Heart right ventricle (tissue), 16 donors: ENCODE measurements around the gene PRKN. TPM values are rescaled to one million over a fixed set of nuclear protein-coding genes. Genes with fewer than 3 reads are reported as not detected.

Source experiments
- ATAC-seq, 8 donors: fragments of 200-7000 bp; cut with Tn5 transposase; one replicate each; pipeline ENCODE4 v1.9.1; 2020; ENCODE audit warnings: mild to moderate bottlenecking in 8 of 8, moderate library complexity in 8 of 8, moderate number of reproducible peaks in 1 of 8
- DNase-seq, 2 donors: peaks; one replicate each; pipeline ENCODE4 v3.0.0-alpha.2; 2020
- H3K27ac ChIP-seq, 10 donors: fragments of 200-600 bp; sonication (generic) in 2 of 10; one replicate each; pipeline versions ENCODE4 v1.5.0 to v1.8.0; 2020 to 2022; ENCODE audit warnings: mild to moderate bottlenecking in 3 of 10
- H3K27me3 ChIP-seq, 7 donors: fragments of 200-600 bp; one replicate each; pipeline ENCODE4 v1.8.0; 2021 to 2022; ENCODE audit warnings: mild to moderate bottlenecking in 2 of 7
- H3K36me3 ChIP-seq, 9 donors: fragments of 200-600 bp; sonication (generic) in 1 of 9; one replicate each; pipeline versions ENCODE4 v1.5.0 to v1.8.0; 2020 to 2022; ENCODE audit warnings: mild to moderate bottlenecking in 2 of 9
- H3K4me1 ChIP-seq, 9 donors: fragments of 200-600 bp; sonication (generic) in 1 of 9; one replicate each; pipeline versions ENCODE4 v1.5.0 to v1.8.0; 2020 to 2022; ENCODE audit warnings: mild to moderate bottlenecking in 4 of 9
- H3K4me3 ChIP-seq, 10 donors: fragments of 200-600 bp; sonication (generic) in 2 of 10; one replicate each; pipeline versions ENCODE4 v1.5.0 to v1.8.0; 2020 to 2022; ENCODE audit warnings: mild to moderate bottlenecking in 7 of 10, moderate library complexity in 2 of 10
- H3K9me3 ChIP-seq, 11 donors: fragments of 200-600 bp in 10 of 11; sonication (generic) in 2 of 11; one replicate each; pipeline versions ENCODE4 v1.5.0 to v1.8.0; 2013 to 2022; ENCODE audit warnings: mild to moderate bottlenecking in 2 of 11, control low read depth in 1 of 11, moderate library complexity in 1 of 11
- WGBS, 2 donors: extraction: QIAGEN DNeasy Blood & Tissue Kit; methylation state at CpG; one replicate each; pipeline ENCODE4 v1.1.7; 2013; ENCODE audit warnings: inconsistent platforms in 1 of 2; 5-methylcytosine and 5-hydroxymethylcytosine counted together
- intact Hi-C, 10 donors: fragments of 100-400 bp; cut with DNase I; formaldehyde crosslinking; loops; one replicate each; pipeline versions ENCODE4 v1.11.1 to v1.14.2; 2022
- polyA plus RNA-seq, 2 donors: library from polyadenylated mRNA; stranded (reverse); fragments of 200-250 nt; gene quantifications; one replicate each; pipeline ENCODE4 v1.2.3, GENCODE V29; 2013
- total RNA-seq, 10 donors: library from RNA; stranded (reverse); fragmentation: NEBNext Ultra II Directional in 3 of 10; extraction: Animal tissue kit (Norgen Biotek cat#: 25700) in 3 of 10; gene quantifications; one replicate each; pipeline versions ENCODE4 v1.2.1 to v1.2.4, GENCODE V29; 2021 to 2023
- TF ChIP-seq, protein P1 (sequence below), 9 donors: fragments of 200-600 bp; sonication (generic) in 2 of 9; IDR thresholded peaks; one replicate each; pipeline versions ENCODE4 v1.5.0 to v1.8.0; 2021 to 2022; ENCODE audit warnings: antibody characterized with exemption in 9 of 9, mild to moderate bottlenecking in 5 of 9, moderate library complexity in 1 of 9
- donor health status: Arrhythmogenic right ventricular cardiomyopathy.
- donor health status: ischemic (EF 13 %, LVEDD 7.1; RV severe dilation, severe dysfunction).
- donor health status: healthy with polysubstance abuse.
- donor health status: DM: no; HTN: yes; CAD: no.
- donor health status: DM: no; HTN: no; CAD: no.
- donor health status: ischemic (EF 25% LVEDD 6.9; RV normal size, moderate dysfunction).
- donor health status: ischemic (EF 25% LVEDD 5.7; RV mildly dilated, moderate dysfunction).
- donor health status: healthy.
- donor health status: DM: yes; HTN: yes; CAD: no.
- donor health status: Ischemic cardiomyopathy.
- donor health status: ischemic (EF 35%, LVEDD 5.7; RV mildly dilated, moderate dysfunction).
- donor health status: nonischemic (EF 11% LVEDD 7.7; RV severe dilation, severe dysfunction).
- donor health status: DM: yes; HTN: yes; CAD: no.
- donor health status: PGD.
- donor health status: ischemic (EF 29% LVEDD 5.4; RV normal size, mild dysfunction).
- donor health status: nonischemic (EF 23%, LVEDD 6.1; RV moderate dilation, normal function).

PRKN gene
- total and polyA plus RNA-seq, 12 donors, result 2.3 to 27.7 (median 26.3) TPM

DNA sequence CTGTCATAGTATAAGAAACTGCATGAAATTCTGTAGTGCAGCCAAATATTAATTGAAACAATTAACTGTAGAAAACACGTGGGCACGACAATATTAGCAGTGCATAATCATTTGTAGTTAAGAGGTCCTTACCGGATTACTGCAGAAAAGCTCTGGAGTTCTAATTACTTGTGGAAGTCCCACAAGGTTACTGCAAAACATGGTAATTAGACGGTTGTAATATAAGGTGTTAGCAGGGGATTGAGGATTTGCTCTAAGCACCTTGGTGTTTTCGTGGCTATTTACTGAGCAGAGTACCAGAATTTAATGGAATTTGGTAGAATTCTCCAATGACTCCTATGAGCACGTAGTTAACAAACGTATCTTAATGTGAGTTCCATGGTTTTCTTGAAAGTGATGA is 980.1 kb downstream of the PRKN start:
- DNase-seq, result no peak
- H3K4me1 ChIP-seq, result no peaks in the 10 kb centered on the region
- no peak overlapping the region for H3K27ac ChIP-seq
- 91 to 92% methylated on average over 7 of the region's 7 CpGs for WGBS, 2 donors
- no peaks in the 10 kb centered on the region for H3K36me3 ChIP-seq
- no peak for ATAC-seq
- intact Hi-C loops, result no loop called here
- no peaks in the 10 kb centered on the region for H3K27me3 ChIP-seq
- H3K9me3 ChIP-seq, result no peaks in the 10 kb centered on the region
- H3K4me3 ChIP-seq, result no peak overlapping the region
- TF ChIP-seq, protein P1, sequence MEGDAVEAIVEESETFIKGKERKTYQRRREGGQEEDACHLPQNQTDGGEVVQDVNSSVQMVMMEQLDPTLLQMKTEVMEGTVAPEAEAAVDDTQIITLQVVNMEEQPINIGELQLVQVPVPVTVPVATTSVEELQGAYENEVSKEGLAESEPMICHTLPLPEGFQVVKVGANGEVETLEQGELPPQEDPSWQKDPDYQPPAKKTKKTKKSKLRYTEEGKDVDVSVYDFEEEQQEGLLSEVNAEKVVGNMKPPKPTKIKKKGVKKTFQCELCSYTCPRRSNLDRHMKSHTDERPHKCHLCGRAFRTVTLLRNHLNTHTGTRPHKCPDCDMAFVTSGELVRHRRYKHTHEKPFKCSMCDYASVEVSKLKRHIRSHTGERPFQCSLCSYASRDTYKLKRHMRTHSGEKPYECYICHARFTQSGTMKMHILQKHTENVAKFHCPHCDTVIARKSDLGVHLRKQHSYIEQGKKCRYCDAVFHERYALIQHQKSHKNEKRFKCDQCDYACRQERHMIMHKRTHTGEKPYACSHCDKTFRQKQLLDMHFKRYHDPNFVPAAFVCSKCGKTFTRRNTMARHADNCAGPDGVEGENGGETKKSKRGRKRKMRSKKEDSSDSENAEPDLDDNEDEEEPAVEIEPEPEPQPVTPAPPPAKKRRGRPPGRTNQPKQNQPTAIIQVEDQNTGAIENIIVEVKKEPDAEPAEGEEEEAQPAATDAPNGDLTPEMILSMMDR (IDR thresholded peaks at IDR 0.05), result no peak

DNA sequence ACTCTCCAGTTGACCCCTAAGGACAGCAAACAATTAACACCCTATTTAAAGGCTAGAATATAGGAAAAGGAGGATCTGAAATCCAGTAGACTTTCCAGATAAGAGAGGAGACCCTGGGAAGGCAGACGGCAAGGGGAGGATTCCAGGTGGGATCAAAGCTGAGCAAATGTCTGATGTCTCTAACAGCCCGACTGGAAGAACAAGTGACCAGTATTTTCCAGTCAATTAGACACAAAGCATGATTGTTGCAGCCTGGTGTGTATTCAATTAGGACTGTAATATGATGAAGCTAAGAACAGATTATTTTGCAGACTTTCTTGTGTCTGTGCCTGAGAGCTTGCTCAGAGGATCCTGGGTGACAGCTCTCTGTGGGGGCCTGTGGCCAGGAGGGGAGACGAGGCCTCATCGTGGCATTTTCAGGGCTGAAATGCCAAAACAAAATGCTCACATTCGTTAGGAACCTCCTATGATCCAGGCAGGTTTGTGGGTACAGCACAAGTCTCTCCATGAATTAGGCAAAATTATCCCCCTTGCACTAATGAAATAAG is 981.9 kb downstream of the PRKN start:
- Histone ChIP-seq H3K9me3 (peaks cover 0 to 7% (median 0%) of the 10 kb centered on the region in 11 donors), H3K4me1 (no peaks in the 10 kb centered on the region), H3K27ac (no peak overlapping the region), H3K36me3 (no peaks in the 10 kb centered on the region), H3K4me3 (no peak overlapping the region), H3K27me3 (no peaks in the 10 kb centered on the region)
- intact Hi-C loops, result no loop called here
- WGBS, 2 donors, result 69 to 71% methylated on average over 5 of the region's 5 CpGs
- no peak for DNase-seq
- no peak for ATAC-seq
- TF ChIP-seq, protein P1 (IDR thresholded peaks at IDR 0.05), result no peak

DNA sequence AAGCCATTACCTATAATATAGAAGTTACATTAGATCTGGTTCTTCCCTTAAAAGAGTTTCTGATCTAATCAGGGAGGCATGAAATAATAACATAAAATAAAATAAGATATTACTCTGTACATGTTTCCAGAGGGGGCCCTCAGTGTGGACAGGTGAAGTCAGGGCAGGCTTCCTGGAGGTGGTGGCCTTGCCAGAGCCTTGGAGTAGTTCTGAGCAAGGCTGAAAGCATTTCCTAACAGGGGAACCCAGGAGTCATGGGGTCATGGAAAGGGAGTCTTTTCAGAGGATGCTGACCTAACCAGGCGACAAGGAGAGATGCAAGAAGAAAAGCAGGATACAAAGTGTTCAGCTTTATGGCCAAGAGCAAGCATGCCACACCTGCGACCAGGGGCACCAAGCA is 982.4 kb downstream of the PRKN start:
- ATAC-seq (no peak), DNase-seq (no peak)
- Histone ChIP-seq H3K36me3 (no peaks in the 10 kb centered on the region), H3K4me1 (no peaks in the 10 kb centered on the region), H3K27ac (no peak overlapping the region), H3K27me3 (no peaks in the 10 kb centered on the region), H3K4me3 (no peak overlapping the region), H3K9me3 (peaks cover 0 to 7% (median 0%) of the 10 kb centered on the region in 11 donors)
- intact Hi-C loops, result no loop called here
- 70 to 88% methylated on average over 2 of the region's 2 CpGs for WGBS, 2 donors
- TF ChIP-seq, protein P1 (IDR thresholded peaks at IDR 0.05), result no peak

DNA sequence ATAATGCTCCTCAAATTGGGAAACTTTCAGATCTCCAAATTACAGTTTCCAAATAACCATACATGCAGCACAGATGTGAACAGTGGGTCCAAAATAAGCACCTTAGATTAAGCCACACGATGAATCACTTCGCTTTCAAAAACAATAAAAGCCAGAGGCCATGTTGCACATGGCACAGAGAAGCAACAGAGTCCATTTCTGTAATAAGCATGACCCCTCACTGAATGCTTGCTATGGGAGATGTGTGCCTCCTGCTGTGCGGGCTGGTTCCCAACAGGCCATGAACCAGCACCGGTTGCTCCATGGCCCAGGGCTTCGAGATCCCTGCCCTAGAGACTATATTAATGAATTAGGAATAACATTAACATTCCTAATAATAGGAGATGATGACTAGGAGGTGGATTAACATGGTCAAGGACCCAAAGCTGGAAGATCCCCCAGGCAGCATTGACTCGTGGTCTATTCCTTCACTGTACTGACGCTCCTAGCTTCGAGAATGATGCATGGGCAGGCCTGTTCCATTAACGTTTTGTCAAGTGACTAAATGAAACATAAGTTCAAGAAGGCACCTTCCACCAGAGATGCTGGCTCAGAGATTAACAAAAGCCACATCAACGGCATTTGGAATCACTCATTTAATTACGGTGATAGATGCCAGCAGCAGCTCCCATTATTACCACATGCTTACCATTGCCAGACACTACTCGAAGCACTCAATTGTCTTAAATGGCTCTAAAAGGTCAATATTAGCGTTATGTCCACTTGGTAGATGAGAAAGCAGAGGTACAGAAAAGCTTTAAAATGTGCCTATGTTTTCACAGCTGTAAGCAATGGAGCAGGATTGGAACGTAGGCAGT is 983.1 kb downstream of the PRKN start:
- H3K9me3 ChIP-seq, result peaks cover 0 to 7% (median 0%) of the 10 kb centered on the region in 11 donors
- ATAC-seq (no peak), DNase-seq (no peak)
- no peak overlapping the region for H3K27ac ChIP-seq
- WGBS, 2 donors, result 89 to 91% methylated on average over 14 of the region's 14 CpGs
- intact Hi-C loops, result no loop called here
- no peaks in the 10 kb centered on the region for H3K36me3 ChIP-seq
- H3K4me1 ChIP-seq, result no peaks in the 10 kb centered on the region
- no peak overlapping the region for H3K4me3 ChIP-seq
- TF ChIP-seq, protein P1 (IDR thresholded peaks at IDR 0.05), result no peak
- no peaks in the 10 kb centered on the region for H3K27me3 ChIP-seq
